ENCODE data around the gene TRMT2A. TPM values are rescaled to one million over a fixed set of nuclear protein-coding genes. Genes with fewer than 3 reads are reported as not detected.

Gene TRMT2A
- total RNA-seq, 1 donor from 2014 or later: 70.4 TPM

- H3K36me3 ChIP-seq: peaks cover 51% of the 10 kb centered on the region
- DNase-seq (peak; percentile 22), ATAC-seq (no peak)
- H3K4me3 ChIP-seq: no peak overlapping the region
- TF ChIP-seq, protein P1, sequence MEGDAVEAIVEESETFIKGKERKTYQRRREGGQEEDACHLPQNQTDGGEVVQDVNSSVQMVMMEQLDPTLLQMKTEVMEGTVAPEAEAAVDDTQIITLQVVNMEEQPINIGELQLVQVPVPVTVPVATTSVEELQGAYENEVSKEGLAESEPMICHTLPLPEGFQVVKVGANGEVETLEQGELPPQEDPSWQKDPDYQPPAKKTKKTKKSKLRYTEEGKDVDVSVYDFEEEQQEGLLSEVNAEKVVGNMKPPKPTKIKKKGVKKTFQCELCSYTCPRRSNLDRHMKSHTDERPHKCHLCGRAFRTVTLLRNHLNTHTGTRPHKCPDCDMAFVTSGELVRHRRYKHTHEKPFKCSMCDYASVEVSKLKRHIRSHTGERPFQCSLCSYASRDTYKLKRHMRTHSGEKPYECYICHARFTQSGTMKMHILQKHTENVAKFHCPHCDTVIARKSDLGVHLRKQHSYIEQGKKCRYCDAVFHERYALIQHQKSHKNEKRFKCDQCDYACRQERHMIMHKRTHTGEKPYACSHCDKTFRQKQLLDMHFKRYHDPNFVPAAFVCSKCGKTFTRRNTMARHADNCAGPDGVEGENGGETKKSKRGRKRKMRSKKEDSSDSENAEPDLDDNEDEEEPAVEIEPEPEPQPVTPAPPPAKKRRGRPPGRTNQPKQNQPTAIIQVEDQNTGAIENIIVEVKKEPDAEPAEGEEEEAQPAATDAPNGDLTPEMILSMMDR (IDR thresholded peaks at IDR 0.05): no peak
- no peaks in the 10 kb centered on the region for H3K27me3 ChIP-seq (ENCODE audit: low read depth)
- intact Hi-C loops (cut with DNase I): no loop called here
- peaks cover 45% of the 10 kb centered on the region for H3K4me1 ChIP-seq
- H3K9me3 ChIP-seq: no peaks in the 10 kb centered on the region
- H3K27ac ChIP-seq: no peak overlapping the region
Observed at GRCh38 chr22:20085651-20086050, 31.4 kb downstream of the TRMT2A start.

GRCh38 chr22:20084547-20085413 is 32.2 kb downstream of the TRMT2A start:
- H3K9me3 ChIP-seq: no peaks in the 10 kb centered on the region
- peak; percentile 45 for DNase-seq
- no peaks in the 10 kb centered on the region for H3K27me3 ChIP-seq (ENCODE audit: low read depth)
- no peak overlapping the region for H3K4me3 ChIP-seq
- TF ChIP-seq, protein P1 (IDR thresholded peaks at IDR 0.05): no peak
- H3K4me1 ChIP-seq: peaks cover 45% of the 10 kb centered on the region
- no peak overlapping the region for H3K27ac ChIP-seq
- no peak for ATAC-seq
- H3K36me3 ChIP-seq: peaks cover 42% of the 10 kb centered on the region
- intact Hi-C loops (cut with DNase I): no loop called here

- no peak for DNase-seq
- peaks cover 50% of the 10 kb centered on the region for H3K4me1 ChIP-seq
Observed at GRCh38 chr22:20083891-20084546, 33.0 kb downstream of the TRMT2A start.

DNA sequence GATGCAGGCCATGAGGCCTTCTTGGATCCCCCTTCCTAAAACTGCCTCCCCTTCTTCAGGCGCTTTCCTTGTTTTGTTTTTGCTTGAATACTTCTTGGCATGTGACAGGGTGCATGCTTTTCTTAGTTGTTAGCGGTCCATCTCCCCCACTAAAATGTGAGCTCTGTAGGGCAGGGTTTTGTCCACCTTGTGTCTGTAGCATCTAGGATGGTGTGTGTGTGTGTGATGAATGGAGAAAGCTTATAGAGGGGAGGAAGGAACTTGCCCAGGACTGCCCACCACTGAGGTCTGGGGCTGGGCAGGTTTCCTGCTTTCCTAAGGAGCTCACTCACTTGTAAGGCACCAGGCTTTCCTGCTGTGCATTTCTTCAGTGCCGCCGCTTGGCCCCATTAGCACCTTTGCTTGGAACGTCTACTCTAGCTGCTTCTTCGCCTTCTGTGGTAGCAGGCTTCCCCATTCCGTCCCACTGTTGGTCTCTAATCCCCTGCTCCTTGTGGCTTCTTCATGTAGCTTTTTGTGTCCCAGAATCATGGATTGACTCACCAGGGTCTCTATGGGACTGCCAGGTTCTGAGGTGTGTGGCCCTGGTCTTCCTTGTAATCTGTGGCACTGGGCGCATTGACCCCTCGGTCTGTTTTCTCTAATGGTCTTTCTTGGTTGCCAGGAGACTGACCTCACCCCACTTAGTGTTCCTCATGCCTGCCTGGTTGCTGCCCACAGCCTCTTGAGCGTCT is 33.7 kb downstream of the TRMT2A start:
- TF ChIP-seq, protein P1 (IDR thresholded peaks at IDR 0.05): no peak
- Histone ChIP-seq H3K36me3 (peaks cover 28% of the 10 kb centered on the region), H3K4me1 (peaks cover 51% of the 10 kb centered on the region), H3K4me3 (no peak overlapping the region), H3K9me3 (no peaks in the 10 kb centered on the region), H3K27me3 (ENCODE audit: low read depth) (no peaks in the 10 kb centered on the region), H3K27ac (no peak overlapping the region)
- no peak for ATAC-seq
- peak; percentile 20 for DNase-seq
- intact Hi-C loops (cut with DNase I): no loop called here

More at GRCh38 chr22:20083891-20084546, 33.0 kb downstream of the TRMT2A start:
- H3K27ac ChIP-seq: no peak overlapping the region
- no peaks in the 10 kb centered on the region for H3K27me3 ChIP-seq (ENCODE audit: low read depth)
- intact Hi-C loops (cut with DNase I): no loop called here
- no peak overlapping the region for H3K4me3 ChIP-seq
- no peak for ATAC-seq
- H3K36me3 ChIP-seq: peaks cover 35% of the 10 kb centered on the region
- H3K9me3 ChIP-seq: no peaks in the 10 kb centered on the region
- TF ChIP-seq, protein P1 (IDR thresholded peaks at IDR 0.05): no peak
